PC-9 (cell line): ENCODE results near the gene RBM28.

Experiments used
- CTCF ChIP-seq: fragments of 200-600 bp; sonication (generic); conservative IDR thresholded peaks from 2 replicates; pipeline ENCODE4 v1.6.1; 2017; ENCODE audit warnings: mixed run types, antibody characterized with exemption, mild to moderate bottlenecking, moderate library complexity
- EZH2 ChIP-seq: fragments of 200-600 bp; sonication (generic); IDR thresholded peaks from 2 replicates; pipeline ENCODE4 v1.8.0; 2017; ENCODE audit warnings: antibody characterized with exemption, low read depth

DNA sequence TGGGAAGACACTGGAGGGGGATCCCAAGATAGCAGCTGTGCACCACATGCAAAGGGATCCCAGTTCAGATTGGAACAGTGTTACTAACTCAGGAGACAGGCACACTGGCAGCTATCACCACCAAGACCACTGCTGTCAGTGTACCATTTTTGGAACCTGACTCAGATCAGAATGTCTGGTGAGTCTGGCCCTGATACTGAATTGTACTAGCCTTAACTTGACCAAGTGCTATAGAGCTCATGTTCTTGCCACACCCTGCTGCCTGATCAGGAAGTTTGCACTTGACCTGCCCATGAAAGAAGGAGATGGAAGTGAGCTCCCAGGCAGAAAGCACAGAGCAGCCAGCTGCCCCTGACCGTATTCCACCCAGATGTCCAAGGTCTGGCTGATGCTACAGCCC lies 22.6 kb upstream of the RBM28 start:
- no peak for TF ChIP-seq EZH2
- TF ChIP-seq CTCF: no peak
